Parathyroid adenoma (tissue), 2 donors: ENCODE data around the gene LARP6.

Source experiments
- H2AFZ ChIP-seq: fragments of 300-600 bp; sonication (generic); one replicate; pipeline ENCODE4 v1.7.0; 2017; ENCODE audit warnings: antibody characterized with exemption, mild to moderate bottlenecking
- H3K27ac ChIP-seq: fragments of 300-600 bp; sonication (generic); one replicate; pipeline ENCODE4 v1.7.0; 2017
- H3K27me3 ChIP-seq: fragments of 300-600 bp; sonication (generic); one replicate; pipeline ENCODE4 v1.7.0; 2017; ENCODE audit warnings: low read length; ENCODE audit not compliant: control insufficient read depth, insufficient read depth
- H3K36me3 ChIP-seq: fragments of 300-600 bp; sonication (generic); one replicate; pipeline ENCODE4 v1.7.0; 2017; ENCODE audit warnings: low read length; ENCODE audit not compliant: control insufficient read depth, insufficient read depth
- H3K4me1 ChIP-seq: fragments of 300-600 bp; sonication (generic); one replicate; pipeline ENCODE4 v1.7.0; 2017; ENCODE audit warnings: control low read depth
- H3K4me2 ChIP-seq: fragments of 300-600 bp; sonication (generic); one replicate; pipeline ENCODE4 v1.7.0; 2017; ENCODE audit warnings: low read length
- H3K4me3 ChIP-seq: fragments of 300-600 bp; sonication (generic); one replicate; pipeline ENCODE4 v1.7.0; 2017; ENCODE audit warnings: low read depth, low read length
- H3K79me2 ChIP-seq: fragments of 300-600 bp; sonication (generic); one replicate; pipeline ENCODE4 v1.7.0; 2017; ENCODE audit warnings: control low read depth
- H3K9ac ChIP-seq: fragments of 300-600 bp; sonication (generic); one replicate; pipeline ENCODE4 v1.7.0; 2017; ENCODE audit warnings: mild to moderate bottlenecking
- H3K9me3 ChIP-seq: fragments of 300-600 bp; sonication (generic); one replicate; pipeline ENCODE4 v1.7.0; 2017; ENCODE audit warnings: low read length; ENCODE audit not compliant: control insufficient read depth
- TF ChIP-seq, protein P1 (sequence below): fragments of 300-600 bp; sonication (generic); IDR thresholded peaks from one replicate; pipeline ENCODE4 v1.7.0; 2017; ENCODE audit warnings: antibody characterized with exemption, mild to moderate bottlenecking
- donor health status: primary hyperparathyroidism.

Gene LARP6

DNA sequence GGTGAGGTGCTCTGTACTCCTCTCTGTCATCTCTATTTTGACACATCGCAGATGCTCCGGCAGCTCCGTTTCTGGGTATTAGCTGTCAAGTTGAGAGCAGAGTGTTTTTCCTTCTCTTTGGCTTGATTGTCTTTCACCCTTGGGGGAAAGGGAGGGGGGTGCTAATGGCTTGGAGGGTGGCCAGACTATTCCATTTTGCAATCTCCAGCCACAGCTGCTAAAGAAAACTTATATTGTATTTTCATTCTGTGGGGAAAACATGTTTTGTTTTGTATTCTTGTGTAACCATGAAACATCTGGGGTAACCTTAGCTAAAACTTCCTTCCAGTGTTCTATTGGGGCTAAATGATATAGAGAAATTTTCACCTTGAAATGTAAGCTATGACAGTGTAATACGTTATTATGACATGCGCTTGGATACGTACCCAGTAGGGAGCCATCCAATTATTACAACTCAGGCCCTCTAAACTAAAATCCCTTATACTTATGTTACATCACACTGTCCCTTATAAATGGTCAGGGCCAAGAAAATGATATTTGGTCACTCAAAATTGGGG, 14.0 kb upstream of the LARP6 start:
- no peak overlapping the region for H3K27ac ChIP-seq
- no peak overlapping the region for H3K4me3 ChIP-seq
- H3K9ac ChIP-seq, result no peak overlapping the region
- TF ChIP-seq, protein P1, sequence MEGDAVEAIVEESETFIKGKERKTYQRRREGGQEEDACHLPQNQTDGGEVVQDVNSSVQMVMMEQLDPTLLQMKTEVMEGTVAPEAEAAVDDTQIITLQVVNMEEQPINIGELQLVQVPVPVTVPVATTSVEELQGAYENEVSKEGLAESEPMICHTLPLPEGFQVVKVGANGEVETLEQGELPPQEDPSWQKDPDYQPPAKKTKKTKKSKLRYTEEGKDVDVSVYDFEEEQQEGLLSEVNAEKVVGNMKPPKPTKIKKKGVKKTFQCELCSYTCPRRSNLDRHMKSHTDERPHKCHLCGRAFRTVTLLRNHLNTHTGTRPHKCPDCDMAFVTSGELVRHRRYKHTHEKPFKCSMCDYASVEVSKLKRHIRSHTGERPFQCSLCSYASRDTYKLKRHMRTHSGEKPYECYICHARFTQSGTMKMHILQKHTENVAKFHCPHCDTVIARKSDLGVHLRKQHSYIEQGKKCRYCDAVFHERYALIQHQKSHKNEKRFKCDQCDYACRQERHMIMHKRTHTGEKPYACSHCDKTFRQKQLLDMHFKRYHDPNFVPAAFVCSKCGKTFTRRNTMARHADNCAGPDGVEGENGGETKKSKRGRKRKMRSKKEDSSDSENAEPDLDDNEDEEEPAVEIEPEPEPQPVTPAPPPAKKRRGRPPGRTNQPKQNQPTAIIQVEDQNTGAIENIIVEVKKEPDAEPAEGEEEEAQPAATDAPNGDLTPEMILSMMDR, result no peak
- no peak overlapping the region for H2AFZ ChIP-seq
- H3K36me3 ChIP-seq, result no peaks in the 10 kb centered on the region
- H3K4me1 ChIP-seq, result no peaks in the 10 kb centered on the region
- no peaks in the 10 kb centered on the region for H3K9me3 ChIP-seq
- H3K27me3 ChIP-seq, result no peaks in the 10 kb centered on the region
- H3K4me2 ChIP-seq, result no peak overlapping the region
- H3K79me2 ChIP-seq, result no peaks in the 10 kb centered on the region

DNA sequence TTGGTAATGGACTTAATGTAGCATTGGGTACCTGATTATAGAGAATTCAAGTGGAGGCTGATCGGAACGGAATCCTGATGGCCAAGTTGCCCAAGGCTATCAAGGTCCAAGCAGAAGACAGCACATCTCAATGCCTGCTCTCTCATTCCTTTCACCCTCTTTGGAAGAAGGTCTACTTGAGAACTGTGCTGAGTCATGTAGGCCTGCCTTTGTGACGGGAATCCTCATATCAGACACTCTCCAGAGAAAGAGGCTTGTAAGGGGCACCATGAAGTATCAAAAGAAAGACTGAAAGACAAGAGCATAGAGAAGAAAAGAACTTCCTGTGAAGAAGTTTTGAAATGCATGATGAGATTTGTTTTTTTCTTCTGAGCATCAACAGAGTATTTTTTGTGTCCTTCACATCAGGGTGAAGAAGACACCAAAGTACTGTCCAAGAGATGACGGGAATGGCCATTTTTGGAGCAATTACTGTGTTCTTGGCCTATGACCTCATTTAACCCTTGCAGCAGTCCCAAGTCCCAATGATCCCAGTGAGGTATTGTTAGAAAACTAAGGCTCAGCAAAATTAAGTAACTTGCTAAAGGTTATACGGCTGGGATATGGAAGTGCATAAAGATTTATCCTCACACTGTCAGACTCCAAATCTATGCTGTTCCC, 13.2 kb upstream of the LARP6 start:
- Histone ChIP-seq H3K4me1 (no peaks in the 10 kb centered on the region), H3K9ac (no peak overlapping the region), H3K79me2 (no peaks in the 10 kb centered on the region), H3K4me2 (no peak overlapping the region), H3K27ac (no peak overlapping the region), H3K27me3 (no peaks in the 10 kb centered on the region), H3K9me3 (no peaks in the 10 kb centered on the region), H2AFZ (no peak overlapping the region), H3K36me3 (no peaks in the 10 kb centered on the region), H3K4me3 (no peak overlapping the region)
- TF ChIP-seq, protein P1, result no peak

DNA sequence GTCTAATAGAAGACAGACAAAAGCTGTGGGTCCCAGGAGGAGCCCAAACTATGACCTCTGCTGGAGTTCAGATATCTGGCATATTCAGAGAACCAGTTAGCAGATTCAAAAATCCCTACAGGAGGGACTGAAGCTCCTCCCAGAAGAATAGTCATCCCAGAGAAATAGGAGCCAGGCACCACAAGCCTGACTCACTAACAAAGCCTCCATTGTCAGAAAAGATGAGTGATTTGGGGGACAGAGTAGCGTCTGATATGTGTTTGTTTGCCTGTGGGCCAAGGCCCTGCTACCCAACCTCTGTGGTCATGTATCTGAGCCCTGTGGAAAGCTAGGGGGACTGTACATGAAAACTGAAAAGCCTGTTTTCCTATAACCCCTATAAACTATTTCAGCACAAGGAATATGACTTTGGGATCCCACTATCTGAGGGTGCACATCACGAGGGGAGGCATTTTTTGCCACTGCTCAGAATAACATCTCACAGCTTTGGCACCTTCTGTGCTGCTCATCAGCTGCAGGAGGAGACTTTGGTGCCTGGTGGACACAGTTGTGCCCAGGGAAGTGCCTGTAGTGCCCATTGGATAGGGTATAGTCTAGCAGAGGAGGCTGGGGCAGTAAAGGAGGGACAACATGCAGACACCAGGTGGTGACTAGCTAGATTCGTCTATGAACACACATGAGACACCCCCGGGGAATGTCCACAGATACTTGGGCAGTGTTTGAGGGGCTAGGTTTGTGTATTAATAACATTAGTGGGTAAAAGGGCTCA, 9.7 kb upstream of the LARP6 start:
- TF ChIP-seq, protein P1, result no peak
- no peak overlapping the region for H3K4me2 ChIP-seq
- no peak overlapping the region for H3K27ac ChIP-seq
- no peaks in the 10 kb centered on the region for H3K9me3 ChIP-seq
- H3K36me3 ChIP-seq, result no peaks in the 10 kb centered on the region
- H2AFZ ChIP-seq, result no peak overlapping the region
- no peaks in the 10 kb centered on the region for H3K27me3 ChIP-seq
- H3K79me2 ChIP-seq, result no peaks in the 10 kb centered on the region
- no peak overlapping the region for H3K9ac ChIP-seq
- H3K4me1 ChIP-seq, result no peaks in the 10 kb centered on the region
- H3K4me3 ChIP-seq, result no peak overlapping the region

DNA sequence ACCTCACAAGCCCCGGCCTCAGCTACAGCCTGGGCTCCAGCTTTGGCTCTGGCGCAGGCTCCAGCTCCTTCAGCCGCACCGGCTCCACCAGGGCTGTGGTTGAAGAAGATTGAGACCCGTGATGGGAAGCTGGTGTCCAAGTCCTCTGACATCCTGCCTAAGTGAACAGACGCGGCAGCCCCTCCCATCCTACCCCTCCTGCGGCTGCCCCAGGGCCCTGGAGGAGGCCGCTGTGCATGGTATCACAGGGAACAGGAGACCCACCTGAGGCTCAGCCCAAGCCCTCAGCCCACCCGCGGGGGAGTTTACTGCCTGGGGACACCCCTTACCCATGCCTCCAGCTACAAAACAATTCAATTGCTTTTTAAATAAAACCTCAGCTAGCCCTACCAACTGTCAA, 6.0 kb upstream of the LARP6 start:
- Histone ChIP-seq H3K4me2 (no peak overlapping the region), H3K9me3 (no peaks in the 10 kb centered on the region), H3K36me3 (no peaks in the 10 kb centered on the region), H3K79me2 (no peaks in the 10 kb centered on the region), H3K4me1 (no peaks in the 10 kb centered on the region), H2AFZ (no peak overlapping the region), H3K27ac (no peak overlapping the region), H3K4me3 (no peak overlapping the region), H3K27me3 (no peaks in the 10 kb centered on the region), H3K9ac (no peak overlapping the region)
- TF ChIP-seq, protein P1, result no peak
